Ectodermal cell (in vitro differentiated cells): ENCODE measurements around the gene ZNF503.

Source experiments
- H3K27ac ChIP-seq: 2 replicates; pipeline ENCODE4 v1.7.0; 2013; ENCODE audit warnings: mild to moderate bottlenecking, low read depth, low read length; ENCODE audit not compliant: insufficient read depth, poor library complexity, severe bottlenecking
- H3K27me3 ChIP-seq: 2 replicates; pipeline ENCODE4 v1.7.0; 2013; ENCODE audit warnings: mild to moderate bottlenecking, low read length; ENCODE audit not compliant: insufficient read depth, control insufficient read depth, poor library complexity, severe bottlenecking
- H3K36me3 ChIP-seq: one replicate; pipeline ENCODE4 v1.7.0; 2013; ENCODE audit warnings: low read length; ENCODE audit not compliant: control insufficient read depth, insufficient read depth
- H3K4me1 ChIP-seq: one replicate; pipeline ENCODE4 v1.7.0; 2013; ENCODE audit warnings: low read length; ENCODE audit not compliant: control insufficient read depth, insufficient read depth
- H3K4me3 ChIP-seq: 2 replicates; pipeline ENCODE4 v1.7.0; 2013; ENCODE audit warnings: low read depth, low read length, control low read depth; ENCODE audit not compliant: insufficient read depth
- H3K9me3 ChIP-seq: 2 replicates; pipeline ENCODE4 v1.7.0; 2013; ENCODE audit warnings: mild to moderate bottlenecking, low read length, moderate library complexity; ENCODE audit not compliant: control insufficient read depth
- WGBS, 2 experiments: methylation state at CpG; one replicate each; pipeline ENCODE4 v1.1.7; 2013; ENCODE audit warnings: missing lambda C conversion rate in 2 of 2; 5-methylcytosine and 5-hydroxymethylcytosine counted together

ZNF503 gene

DNA sequence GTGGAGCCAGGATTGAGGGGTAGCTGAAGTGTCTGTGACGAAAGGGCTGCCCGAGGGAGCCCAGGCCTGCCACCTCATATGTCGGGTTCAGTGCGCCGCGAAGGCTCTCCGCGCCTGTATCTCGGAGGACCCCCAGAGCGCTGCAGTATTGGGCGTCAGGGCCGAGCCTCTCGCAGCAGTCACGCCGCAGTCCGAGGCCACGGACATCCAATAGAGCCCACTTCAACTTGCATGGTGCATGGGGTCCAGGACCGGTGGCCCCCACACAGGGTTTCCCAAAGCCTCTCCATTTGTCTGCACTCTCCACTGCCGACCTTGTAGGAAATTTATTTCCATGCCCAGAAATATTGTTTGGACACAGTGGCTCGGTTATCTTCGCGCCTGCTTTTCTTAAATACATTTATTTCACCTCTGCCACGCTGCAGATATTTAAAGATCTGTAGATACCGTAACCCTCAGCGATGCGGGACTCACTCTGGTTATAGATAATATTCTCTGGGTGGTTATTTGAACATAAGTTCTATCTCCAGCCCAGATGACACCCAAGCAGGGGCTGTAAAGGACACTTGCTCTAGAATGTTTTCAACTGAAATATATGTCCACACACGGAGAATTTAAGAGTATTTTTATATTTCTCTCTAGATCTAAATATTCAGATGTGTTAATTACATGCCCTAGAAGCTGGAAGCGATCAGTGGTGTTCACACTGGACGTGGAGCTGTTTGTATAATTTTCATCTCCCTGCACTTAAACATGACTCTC lies 5.1 kb upstream of the ZNF503 start:
- 12% methylated on average over 27 to 29 of the region's 29 CpGs for WGBS, 2 experiments
- H3K9me3 ChIP-seq: no peaks in the 10 kb centered on the region
- no peak overlapping the region for H3K27ac ChIP-seq
- no peaks in the 10 kb centered on the region for H3K36me3 ChIP-seq
- H3K4me3 ChIP-seq: peak overlapping the region; percentile 91
- H3K4me1 ChIP-seq: peaks cover 29% of the 10 kb centered on the region
- H3K27me3 ChIP-seq: peaks cover 89% of the 10 kb centered on the region

DNA sequence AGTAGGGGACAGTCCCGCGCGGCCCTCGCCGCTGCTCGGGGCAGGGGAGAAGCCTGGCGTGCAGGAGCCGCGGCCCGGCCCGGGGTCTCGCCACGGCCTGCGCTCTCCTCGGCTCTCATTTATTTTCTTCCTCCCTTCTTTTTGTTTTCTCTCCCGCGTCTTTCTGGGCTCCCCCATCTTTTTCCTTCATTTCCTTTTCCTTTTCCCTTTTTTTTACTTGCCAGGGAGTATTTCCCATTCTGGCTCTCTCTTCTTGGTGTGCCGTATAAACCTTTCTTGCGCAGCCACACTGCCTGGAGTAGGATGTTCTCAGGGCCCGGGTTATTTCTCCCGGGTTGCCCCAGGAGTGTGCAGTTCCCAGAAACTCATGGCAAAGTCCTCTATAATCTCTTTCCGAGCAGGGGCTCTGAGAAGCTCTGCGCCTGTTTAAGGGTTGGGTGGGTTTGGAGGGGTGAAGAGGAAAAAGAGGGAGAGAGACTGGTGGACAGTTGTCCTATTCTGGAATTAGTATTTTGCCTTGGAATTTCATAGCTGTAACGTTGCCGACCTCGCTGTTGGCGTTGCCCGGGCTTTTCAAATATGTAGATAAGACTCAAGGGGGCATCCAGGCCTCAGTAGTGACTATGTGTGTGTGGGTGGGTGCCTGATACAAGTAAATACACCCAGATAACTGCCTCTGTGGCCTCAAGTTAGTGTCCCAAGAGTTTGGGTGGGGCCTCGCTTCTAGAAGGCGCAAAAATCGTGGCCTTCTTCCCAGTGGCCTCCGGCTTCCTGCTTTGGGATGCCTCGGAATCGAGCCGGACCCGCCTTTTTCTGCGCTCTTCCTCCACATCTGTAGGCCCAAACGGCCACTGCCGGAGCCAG lies 4.3 kb upstream of the ZNF503 start:
- Histone ChIP-seq H3K4me3 (peak overlapping the region; percentile 91), H3K4me1 (peaks cover 29% of the 10 kb centered on the region), H3K9me3 (no peaks in the 10 kb centered on the region), H3K27me3 (peaks cover 84% of the 10 kb centered on the region), H3K36me3 (no peaks in the 10 kb centered on the region), H3K27ac (peak overlapping the region; percentile 41)
- 6 to 7% methylated on average over 39 of the region's 39 CpGs for WGBS, 2 experiments

DNA sequence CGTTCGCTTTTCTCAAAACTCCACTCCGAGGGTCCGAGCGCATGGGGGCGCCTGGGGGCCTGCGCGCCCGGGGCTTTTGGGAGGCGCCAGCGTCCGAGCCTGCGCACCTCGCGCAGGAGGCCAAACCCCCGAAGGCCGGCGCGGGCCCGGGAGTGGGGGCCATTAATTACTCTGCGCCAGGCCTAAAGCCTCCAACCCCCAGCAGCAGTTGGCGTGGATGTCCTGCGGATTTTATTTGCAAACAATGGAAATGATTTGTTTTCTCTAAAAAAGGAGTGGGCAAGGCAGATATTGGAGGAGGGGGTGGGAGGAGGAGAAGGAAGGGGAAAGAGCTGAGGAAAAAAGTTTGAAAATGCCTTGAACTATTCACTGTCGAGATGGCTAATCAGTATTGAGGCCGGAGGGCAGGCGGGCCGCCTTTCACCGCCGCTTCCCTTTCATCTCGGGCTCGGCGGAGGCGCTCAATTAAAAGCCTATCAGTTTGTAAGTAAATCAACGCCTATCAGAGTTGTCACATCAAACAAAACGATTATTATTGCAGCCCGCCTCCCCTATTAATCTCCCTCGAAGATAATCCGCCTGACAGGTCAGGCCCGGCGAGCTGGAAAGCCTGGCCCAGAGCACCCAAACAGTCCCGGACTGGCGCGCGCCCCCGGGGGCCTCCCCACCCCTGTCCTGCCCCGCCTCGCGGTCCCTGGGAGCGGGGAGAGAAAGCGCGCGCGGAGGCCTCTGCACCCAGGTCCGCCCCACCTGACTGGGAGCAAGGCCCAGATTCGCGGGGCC lies 3.4 kb upstream of the ZNF503 start:
- H3K36me3 ChIP-seq: no peaks in the 10 kb centered on the region
- peaks cover 27% of the 10 kb centered on the region for H3K4me1 ChIP-seq
- peaks cover 84% of the 10 kb centered on the region for H3K27me3 ChIP-seq
- H3K9me3 ChIP-seq: no peaks in the 10 kb centered on the region
- peak overlapping the region; percentile 28 for H3K27ac ChIP-seq
- WGBS, 2 experiments: 0 to 1% methylated on average over 56 of the region's 56 CpGs
- H3K4me3 ChIP-seq: peak overlapping the region; percentile 91

DNA sequence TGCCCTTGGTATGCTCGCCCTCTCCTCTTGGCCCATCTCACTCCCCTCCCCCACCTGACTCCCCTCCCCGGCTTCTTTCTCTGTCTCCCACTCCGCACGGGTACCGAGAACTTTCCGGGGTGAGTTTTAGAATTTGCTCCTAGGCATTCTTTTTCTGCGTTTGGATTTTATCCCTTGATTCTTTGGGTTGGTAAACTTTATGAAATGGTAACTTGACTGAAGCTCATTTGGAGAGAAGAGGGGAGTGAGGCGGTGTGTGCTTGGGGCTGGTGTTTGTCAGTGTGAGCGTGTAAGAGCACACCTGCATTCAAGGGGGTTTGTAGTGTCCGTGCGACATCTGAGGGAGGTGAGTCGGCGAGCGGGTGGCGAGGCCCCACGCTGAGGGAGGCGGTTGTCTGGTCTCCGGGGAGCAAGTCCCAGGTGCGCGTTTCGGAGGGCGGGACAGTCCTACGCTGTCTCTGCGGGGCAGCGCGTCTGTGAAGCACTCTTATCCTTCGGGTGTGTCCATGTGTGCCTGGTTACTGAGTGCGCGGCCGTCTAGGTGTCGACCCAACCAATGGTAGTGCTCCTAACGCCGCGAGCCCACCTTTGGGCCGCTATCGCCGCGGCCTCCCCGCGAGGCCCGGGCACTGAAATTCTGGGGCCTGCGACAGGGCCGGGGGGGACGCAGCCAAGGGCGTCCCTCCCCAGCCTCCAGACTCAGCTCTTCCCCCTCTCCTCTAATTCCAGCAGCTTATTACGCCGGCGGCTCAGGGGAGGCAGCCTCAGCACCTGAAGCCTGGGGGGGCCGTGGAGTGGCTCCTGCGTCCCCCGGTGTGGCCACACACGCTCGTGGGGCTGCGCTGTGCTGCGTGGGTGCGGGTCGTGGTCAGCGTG lies 2.6 kb upstream of the ZNF503 start:
- Histone ChIP-seq H3K4me1 (peaks cover 23% of the 10 kb centered on the region), H3K27ac (peak overlapping the region; percentile 90), H3K36me3 (peaks cover 6% of the 10 kb centered on the region), H3K4me3 (peak overlapping the region; percentile 91), H3K9me3 (no peaks in the 10 kb centered on the region), H3K27me3 (peaks cover 83% of the 10 kb centered on the region)
- WGBS, 2 experiments: 1% methylated on average over 57 to 58 of the region's 58 CpGs

DNA sequence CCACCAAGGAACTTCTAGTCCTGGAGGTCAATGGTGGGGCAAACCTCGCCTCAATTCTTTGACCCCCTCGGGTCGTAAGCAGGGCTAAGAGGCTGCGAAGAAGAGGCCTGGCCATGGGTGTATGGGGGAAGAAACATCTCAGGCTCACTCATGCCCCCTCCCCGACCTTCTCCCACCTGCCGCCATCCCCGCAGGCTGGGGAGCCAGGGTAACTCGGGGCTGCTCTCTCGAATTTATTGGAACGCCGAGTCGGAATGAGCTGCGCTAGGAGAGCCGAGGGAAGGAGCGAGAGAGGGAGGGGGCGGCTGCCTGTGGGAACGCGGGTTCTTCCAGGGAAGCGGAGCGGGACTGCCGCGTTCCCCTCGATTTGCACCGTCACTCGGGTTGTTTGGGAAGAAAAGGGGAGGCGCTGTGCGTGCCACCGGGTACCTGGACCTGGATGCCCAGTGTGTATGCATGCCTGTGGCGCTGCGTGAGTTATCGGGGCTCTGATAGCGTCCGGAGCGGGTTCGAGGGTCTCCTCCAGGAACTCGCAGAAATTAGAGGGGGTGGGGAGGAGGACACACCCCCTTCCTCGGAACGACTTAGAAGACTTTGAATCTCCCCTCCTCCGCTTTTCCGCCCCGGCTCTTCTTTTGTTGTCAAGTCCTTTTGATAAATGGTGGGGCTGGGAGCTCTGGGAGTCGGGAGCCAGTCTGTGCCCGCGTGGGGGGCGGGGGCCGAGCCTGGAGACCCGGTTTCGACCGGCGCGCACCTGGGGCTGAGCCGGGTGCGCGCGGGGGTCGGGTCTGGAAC lies 1.8 kb upstream of the ZNF503 start:
- peak overlapping the region; percentile 91 for H3K4me3 ChIP-seq
- no peaks in the 10 kb centered on the region for H3K9me3 ChIP-seq
- peak overlapping the region; percentile 90 for H3K27ac ChIP-seq
- peaks cover 83% of the 10 kb centered on the region for H3K27me3 ChIP-seq
- H3K36me3 ChIP-seq: peaks cover 9% of the 10 kb centered on the region
- 0% methylated on average over 56 of the region's 56 CpGs for WGBS, 2 experiments
- H3K4me1 ChIP-seq: peaks cover 23% of the 10 kb centered on the region

DNA sequence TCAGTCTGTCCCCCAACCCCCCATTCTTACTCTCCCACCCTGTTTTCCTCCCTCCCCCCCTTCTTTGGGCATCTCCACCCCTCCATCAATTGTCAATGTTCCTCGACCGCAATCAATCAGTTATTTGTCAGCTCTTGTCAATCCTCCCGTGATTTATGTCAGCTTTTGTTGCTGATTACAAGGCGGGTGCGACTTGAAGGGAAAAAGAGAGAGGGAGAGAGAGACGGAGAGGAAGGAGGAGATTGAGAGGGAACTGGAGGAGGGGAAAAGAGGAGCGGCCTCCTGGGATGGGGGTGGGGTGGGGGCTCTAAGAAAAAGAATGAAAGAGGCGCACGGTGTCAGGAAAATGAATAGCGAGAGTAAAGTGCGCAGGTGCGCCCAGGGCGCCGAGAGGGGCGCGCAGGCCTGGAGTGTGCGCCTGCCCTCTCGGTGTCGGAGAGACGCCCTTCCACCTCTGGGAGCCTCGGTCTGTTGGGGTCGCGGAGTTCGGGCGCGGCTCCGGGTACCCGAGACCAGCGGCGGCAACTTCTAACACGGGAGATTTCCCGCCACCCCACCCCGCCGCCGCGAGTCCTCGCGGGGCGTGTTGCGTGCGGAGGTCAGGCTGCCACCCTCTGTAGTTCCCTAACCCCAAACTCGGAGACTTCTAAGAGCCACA lies 1.1 kb upstream of the ZNF503 start:
- peak overlapping the region; percentile 91 for H3K4me3 ChIP-seq
- WGBS, 2 experiments: 0% methylated on average over 42 of the region's 42 CpGs
- peaks cover 83% of the 10 kb centered on the region for H3K27me3 ChIP-seq

DNA sequence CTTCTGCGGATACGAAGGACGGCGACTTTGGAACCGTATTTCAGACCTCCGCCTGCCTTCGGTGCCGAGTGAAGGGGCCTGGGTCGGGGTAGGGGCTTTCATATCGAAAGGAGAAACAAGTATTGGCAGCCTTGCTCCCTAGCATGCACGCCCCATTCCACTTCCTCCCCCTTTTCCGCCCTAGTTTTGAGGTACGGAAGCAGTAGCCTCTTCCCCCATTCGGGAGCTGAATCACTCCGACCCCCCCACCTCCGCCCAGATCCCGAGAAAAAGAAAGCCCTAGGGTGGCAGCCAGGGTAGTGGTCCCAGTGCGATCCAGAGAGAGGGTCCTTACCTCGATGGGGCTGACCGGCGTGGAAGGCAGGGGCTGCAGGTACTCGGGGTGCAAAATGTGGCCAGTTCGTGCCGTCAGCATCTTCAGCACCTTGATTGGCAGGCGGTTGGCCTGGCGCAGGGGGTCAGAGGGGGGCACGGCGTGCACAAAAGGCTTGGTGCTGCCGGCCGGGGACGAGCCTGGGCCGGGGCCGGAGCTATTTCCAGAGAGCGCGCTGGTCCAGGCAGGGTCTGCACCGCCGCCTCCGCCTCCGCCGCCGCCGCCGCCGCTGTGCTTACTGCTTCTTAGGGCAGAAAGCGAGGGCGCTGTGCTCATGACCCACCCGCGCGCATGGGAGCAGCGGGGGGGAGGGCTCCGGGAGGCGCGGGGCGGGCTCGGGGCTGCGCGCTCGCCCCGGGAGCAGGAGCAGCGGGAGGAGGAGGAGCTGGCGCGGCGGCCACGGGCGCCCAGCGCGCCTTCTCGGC lies 594 bp downstream of the ZNF503 start:
- Histone ChIP-seq H3K9me3 (no peaks in the 10 kb centered on the region), H3K4me3 (peak overlapping the region; percentile 91), H3K36me3 (peaks cover 13% of the 10 kb centered on the region), H3K27me3 (peaks cover 83% of the 10 kb centered on the region), H3K4me1 (peaks cover 11% of the 10 kb centered on the region), H3K27ac (peak overlapping the region; percentile 90)
- WGBS, 2 experiments: 1% methylated on average over 68 of the region's 68 CpGs

More for the DNA sequence above, 1.1 kb upstream of the ZNF503 start:
- H3K27ac ChIP-seq: peak overlapping the region; percentile 90
- H3K4me1 ChIP-seq: peaks cover 20% of the 10 kb centered on the region
- H3K9me3 ChIP-seq: no peaks in the 10 kb centered on the region
- H3K36me3 ChIP-seq: peaks cover 11% of the 10 kb centered on the region

DNA sequence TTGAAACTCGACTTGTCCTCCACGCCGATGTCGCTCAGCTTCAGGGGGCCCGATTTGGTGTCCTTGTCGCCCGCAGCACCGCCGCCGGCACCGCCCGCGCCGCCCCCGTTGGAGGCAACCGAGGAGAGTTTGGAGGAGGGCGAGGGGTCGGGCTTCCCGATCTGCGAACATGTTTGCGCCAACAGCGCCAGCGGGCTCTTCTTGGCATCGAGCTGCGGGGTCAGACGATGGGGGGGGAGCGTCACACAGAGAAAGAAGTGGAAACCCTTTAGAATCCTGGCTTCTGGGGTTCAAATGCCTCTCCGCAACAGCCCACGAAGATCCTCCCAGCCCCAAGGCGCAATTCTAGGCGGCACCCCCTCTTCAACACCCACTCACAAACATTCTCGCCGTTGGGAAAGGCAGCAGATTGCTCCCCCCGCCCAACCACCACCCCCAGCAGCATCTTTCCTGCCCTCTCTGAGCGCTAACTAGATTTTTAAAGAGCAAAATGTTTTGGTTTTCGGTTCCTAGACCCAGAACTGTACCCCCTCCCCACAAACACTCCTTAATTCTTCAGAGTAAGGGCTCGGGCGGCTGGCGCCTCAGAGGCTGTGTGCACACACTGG lies 1.3 kb downstream of the ZNF503 start:
- Histone ChIP-seq H3K36me3 (peaks cover 13% of the 10 kb centered on the region), H3K27ac (no peak overlapping the region), H3K4me3 (peak overlapping the region; percentile 91), H3K9me3 (no peaks in the 10 kb centered on the region), H3K27me3 (peaks cover 83% of the 10 kb centered on the region), H3K4me1 (peaks cover 7% of the 10 kb centered on the region)
- WGBS, 2 experiments: 1 to 2% methylated on average over 39 of the region's 39 CpGs
